Stomach (tissue), 9 donors: ENCODE measurements around the gene COL25A1. TPM values are rescaled to one million over a fixed set of nuclear protein-coding genes. Genes with fewer than 3 reads are reported as not detected.

Source experiments
- DNase-seq, 2 donors: peaks; one replicate each; pipeline versions ENCODE4 v3.0.0 to v3.0.0-alpha.2; 2013 to 2019
- H3K27ac ChIP-seq, 5 donors: fragments of 200-600 bp in 4 of 5; sonication (generic) in 4 of 5; one replicate each; pipeline ENCODE4 v1.5.1; 2013 to 2019; ENCODE audit warnings: mild to moderate bottlenecking in 1 of 5, moderate library complexity in 1 of 5
- H3K27me3 ChIP-seq, 3 donors: fragments of 200-600 bp; sonication (generic); one replicate each; pipeline ENCODE4 v1.5.1; 2017 to 2019; ENCODE audit warnings: mixed run types in 1 of 3
- H3K36me3 ChIP-seq, 4 donors: fragments of 200-600 bp; sonication (generic); 1 replicate in 3 of 4; 2 replicates in 1 of 4; pipeline ENCODE4 v1.5.1; 2016 to 2019
- H3K4me1 ChIP-seq, 4 donors: fragments of 200-600 bp; sonication (generic); one replicate each; pipeline ENCODE4 v1.5.1; 2016 to 2019
- H3K4me3 ChIP-seq, 4 donors: fragments of 200-600 bp; sonication (generic) in 3 of 4; one replicate each; pipeline ENCODE4 v1.5.1; 2016 to 2019; ENCODE audit warnings: mild to moderate bottlenecking in 1 of 4
- H3K9me3 ChIP-seq, 4 donors: fragments of 200-600 bp; sonication (generic); one replicate each; pipeline ENCODE4 v1.5.1; 2016 to 2019
- EP300 ChIP-seq: sonication (generic); formaldehyde crosslinking; IDR thresholded peaks from one replicate; pipeline ENCODE4 v1.6.1; 2017; ENCODE audit warnings: antibody characterized with exemption
- POLR2A ChIP-seq, 4 donors: fragments of 450-650 bp; IDR thresholded peaks; one replicate each; pipeline ENCODE4 v1.6.1; 2016; ENCODE audit warnings: antibody characterized with exemption in 4 of 4, control low read depth in 2 of 4, mild to moderate bottlenecking in 1 of 4, moderate library complexity in 1 of 4
- POLR2AphosphoS5 ChIP-seq, 3 donors: sonication (generic); formaldehyde crosslinking; IDR thresholded peaks; one replicate each; pipeline ENCODE4 v1.6.1; 2016; ENCODE audit warnings: antibody characterized with exemption in 3 of 3
- WGBS, 5 donors: extraction: QIAGEN DNeasy Blood & Tissue Kit in 3 of 5; methylation state at CpG; one replicate each; pipeline versions ENCODE4 v1.1.5 to v1.1.7; 2013 to 2018; 5-methylcytosine and 5-hydroxymethylcytosine counted together
- intact Hi-C: fragments of 100-400 bp; cut with DNase I; formaldehyde crosslinking; loops from one replicate; pipeline ENCODE4 v1.15.1; 2023; ENCODE audit warnings: low total_unique reads
- polyA plus RNA-seq, 3 donors: library from polyadenylated mRNA; stranded (reverse); fragments of 200-250 nt; gene quantifications; one replicate each; pipeline ENCODE4 v1.2.3, GENCODE V29; 2013
- total RNA-seq, 5 donors: library from RNA; depleted of rRNA; stranded (reverse); fragments of >200 nt; gene quantifications; one replicate each; pipeline versions ENCODE4 v1.1.0 to v1.2.3, GENCODE V29; 2014 to 2016
- TF ChIP-seq, protein P1 (sequence below), 7 experiments: fragments of 450-650 bp in 4 of 7; fragments of 200-600 bp in 3 of 7; sonication (generic) in 3 of 7; IDR thresholded peaks; one replicate each; pipeline ENCODE4 v1.5.1; 2016 to 2019; ENCODE audit warnings: antibody characterized with exemption in 7 of 7, control low read depth in 2 of 7, mild to moderate bottlenecking in 1 of 7
- donor health status: healthy with polysubstance abuse.
- donor health status: Bipolar disorder and iron deficiency.
- donor health status: healthy.

COL25A1 gene
- total and polyA plus RNA-seq, 8 donors, result 0.10 to 4.1 (median 1.5) TPM; not detected in 5

DNA sequence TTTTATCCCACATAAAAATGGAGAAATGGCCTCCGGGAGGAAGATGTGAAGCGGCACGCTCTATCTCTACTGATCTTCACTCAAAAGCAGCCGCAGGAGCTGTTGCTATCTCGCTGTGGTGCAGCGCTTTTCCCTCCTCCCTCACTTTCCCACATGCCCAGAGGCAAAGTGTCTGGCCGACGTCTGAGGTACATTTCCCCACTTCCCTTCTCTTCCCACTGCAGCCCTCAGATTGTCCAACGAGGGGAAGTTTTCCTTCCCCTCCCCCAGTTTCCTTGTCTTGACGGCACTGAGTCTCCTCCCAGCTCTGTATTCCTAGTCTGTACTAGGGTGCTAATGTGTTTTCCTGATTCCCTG is 660 bp upstream of the COL25A1 start:
- H3K4me3 ChIP-seq, result peak overlapping the region; percentile 48 to 58 (median 55)
- no peak overlapping the region for H3K27ac ChIP-seq
- 0 to 5% (median 2%) methylated on average over 10 of the region's 10 CpGs for WGBS, 5 donors

GRCh38 chr4:109301651-109302360 is 652 bp downstream of the COL25A1 start:
- no peak overlapping the region for H3K27ac ChIP-seq
- peak overlapping the region; percentile 48 to 58 (median 55) for H3K4me3 ChIP-seq
- H3K9me3 ChIP-seq, result no peaks in the 10 kb centered on the region
- H3K4me1 ChIP-seq, result peaks cover 16 to 23% (median 19%) of the 10 kb centered on the region in 4 donors
- TF ChIP-seq EP300 (no peak), POLR2A (IDR thresholded peaks at IDR 0.05) (no peak), POLR2AphosphoS5 (IDR thresholded peaks at IDR 0.05) (no peak)
- TF ChIP-seq, protein P1, sequence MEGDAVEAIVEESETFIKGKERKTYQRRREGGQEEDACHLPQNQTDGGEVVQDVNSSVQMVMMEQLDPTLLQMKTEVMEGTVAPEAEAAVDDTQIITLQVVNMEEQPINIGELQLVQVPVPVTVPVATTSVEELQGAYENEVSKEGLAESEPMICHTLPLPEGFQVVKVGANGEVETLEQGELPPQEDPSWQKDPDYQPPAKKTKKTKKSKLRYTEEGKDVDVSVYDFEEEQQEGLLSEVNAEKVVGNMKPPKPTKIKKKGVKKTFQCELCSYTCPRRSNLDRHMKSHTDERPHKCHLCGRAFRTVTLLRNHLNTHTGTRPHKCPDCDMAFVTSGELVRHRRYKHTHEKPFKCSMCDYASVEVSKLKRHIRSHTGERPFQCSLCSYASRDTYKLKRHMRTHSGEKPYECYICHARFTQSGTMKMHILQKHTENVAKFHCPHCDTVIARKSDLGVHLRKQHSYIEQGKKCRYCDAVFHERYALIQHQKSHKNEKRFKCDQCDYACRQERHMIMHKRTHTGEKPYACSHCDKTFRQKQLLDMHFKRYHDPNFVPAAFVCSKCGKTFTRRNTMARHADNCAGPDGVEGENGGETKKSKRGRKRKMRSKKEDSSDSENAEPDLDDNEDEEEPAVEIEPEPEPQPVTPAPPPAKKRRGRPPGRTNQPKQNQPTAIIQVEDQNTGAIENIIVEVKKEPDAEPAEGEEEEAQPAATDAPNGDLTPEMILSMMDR (IDR thresholded peaks at IDR 0.05), result no peak
- no peaks in the 10 kb centered on the region for H3K36me3 ChIP-seq
- WGBS, 5 donors, result 5 to 10% (median 8%) methylated on average over 31 to 40 of the region's 40 CpGs
- intact Hi-C loops, result no loop called here
- H3K27me3 ChIP-seq, result peaks cover 8 to 53% (median 34%) of the 10 kb centered on the region in 3 donors
- peak in 1 of 2 donors; percentile 34 for DNase-seq

More for the DNA sequence above, 660 bp upstream of the COL25A1 start:
- Histone ChIP-seq H3K36me3 (no peaks in the 10 kb centered on the region), H3K4me1 (peaks cover 16 to 23% (median 19%) of the 10 kb centered on the region in 4 donors), H3K27me3 (peaks cover 8 to 53% (median 34%) of the 10 kb centered on the region in 3 donors), H3K9me3 (no peaks in the 10 kb centered on the region)
- intact Hi-C loops, result no loop called here
- TF ChIP-seq, protein P1 (IDR thresholded peaks at IDR 0.05), result no peak
- no peak for TF ChIP-seq POLR2A (IDR thresholded peaks at IDR 0.05)
- no peak for TF ChIP-seq EP300
- no peak for TF ChIP-seq POLR2AphosphoS5 (IDR thresholded peaks at IDR 0.05)
- peak in 1 of 2 donors; percentile 56 for DNase-seq

- intact Hi-C loops, result no loop called here
- TF ChIP-seq, protein P1 (IDR thresholded peaks at IDR 0.05), result peak in 4 of 7 experiments; percentile 15 to 33 (median 24)
- TF ChIP-seq EP300 (no peak), POLR2A (IDR thresholded peaks at IDR 0.05) (no peak), POLR2AphosphoS5 (IDR thresholded peaks at IDR 0.05) (no peak)
- H3K27me3 ChIP-seq, result peaks cover 8 to 45% (median 30%) of the 10 kb centered on the region in 3 donors
Measured at GRCh38 chr4:109298279-109299010, 4.0 kb downstream of the COL25A1 start.

DNA sequence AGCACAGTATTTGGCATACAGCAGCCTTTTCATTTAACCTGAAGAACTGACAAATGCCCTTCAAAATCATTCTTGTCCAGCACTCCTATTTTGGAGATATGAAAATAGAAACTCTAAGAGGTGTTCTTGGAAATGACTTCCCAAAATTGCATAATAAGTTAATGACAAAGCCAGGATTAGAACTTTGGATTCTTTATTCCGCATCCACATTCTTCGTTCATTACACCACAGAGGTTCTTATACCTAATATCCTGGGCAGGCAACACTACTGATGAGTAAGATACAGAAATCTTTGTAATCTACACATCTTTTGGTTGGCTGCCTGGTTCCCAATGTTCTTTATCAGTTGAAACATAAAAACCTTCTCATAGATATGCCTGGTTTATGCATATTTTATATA is 5.9 kb downstream of the COL25A1 start:
- peaks cover 0 to 3% (median 2%) of the 10 kb centered on the region in 4 donors for H3K4me1 ChIP-seq
- no peak for DNase-seq
- no peak overlapping the region for H3K27ac ChIP-seq
- H3K27me3 ChIP-seq, result peaks cover 3 to 25% (median 13%) of the 10 kb centered on the region in 3 donors
- intact Hi-C loops, result no loop called here
- H3K9me3 ChIP-seq, result no peaks in the 10 kb centered on the region
- WGBS, 5 donors, result 91 to 96% (median 95%) methylated on average over 2 of the region's 2 CpGs
- H3K4me3 ChIP-seq, result no peak overlapping the region
- no peaks in the 10 kb centered on the region for H3K36me3 ChIP-seq
- TF ChIP-seq EP300 (no peak), POLR2A (IDR thresholded peaks at IDR 0.05) (no peak), POLR2AphosphoS5 (IDR thresholded peaks at IDR 0.05) (no peak)
- TF ChIP-seq, protein P1 (IDR thresholded peaks at IDR 0.05), result no peak

More at GRCh38 chr4:109298279-109299010, 4.0 kb downstream of the COL25A1 start:
- Histone ChIP-seq H3K4me1 (peaks cover 16 to 22% (median 19%) of the 10 kb centered on the region in 4 donors), H3K9me3 (no peaks in the 10 kb centered on the region), H3K36me3 (no peaks in the 10 kb centered on the region), H3K27ac (no peak overlapping the region), H3K4me3 (no peak overlapping the region)
- WGBS, 5 donors, result 42 to 52% (median 48%) methylated on average over 3 of the region's 3 CpGs
- DNase-seq, result peak in 1 of 2 donors; percentile 53
